Measurements from ENCODE around the gene HYI.
"Not testable (repeated sequence)": the region's sequence is repeated elsewhere in the genome, so short reads cannot be mapped to it uniquely, and the experiment has no call there.

Gene HYI, protein sequence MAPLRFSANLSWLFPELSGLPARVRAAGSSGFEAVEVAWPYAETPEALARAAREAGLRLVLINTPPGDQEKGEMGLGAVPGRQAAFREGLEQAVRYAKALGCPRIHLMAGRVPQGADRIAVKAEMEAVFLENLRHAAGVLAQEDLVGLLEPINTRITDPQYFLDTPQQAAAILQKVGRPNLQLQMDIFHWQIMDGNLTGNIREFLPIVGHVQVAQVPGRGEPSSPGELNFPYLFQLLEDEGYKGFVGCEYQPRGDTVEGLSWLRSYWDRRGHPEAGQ

DNA sequence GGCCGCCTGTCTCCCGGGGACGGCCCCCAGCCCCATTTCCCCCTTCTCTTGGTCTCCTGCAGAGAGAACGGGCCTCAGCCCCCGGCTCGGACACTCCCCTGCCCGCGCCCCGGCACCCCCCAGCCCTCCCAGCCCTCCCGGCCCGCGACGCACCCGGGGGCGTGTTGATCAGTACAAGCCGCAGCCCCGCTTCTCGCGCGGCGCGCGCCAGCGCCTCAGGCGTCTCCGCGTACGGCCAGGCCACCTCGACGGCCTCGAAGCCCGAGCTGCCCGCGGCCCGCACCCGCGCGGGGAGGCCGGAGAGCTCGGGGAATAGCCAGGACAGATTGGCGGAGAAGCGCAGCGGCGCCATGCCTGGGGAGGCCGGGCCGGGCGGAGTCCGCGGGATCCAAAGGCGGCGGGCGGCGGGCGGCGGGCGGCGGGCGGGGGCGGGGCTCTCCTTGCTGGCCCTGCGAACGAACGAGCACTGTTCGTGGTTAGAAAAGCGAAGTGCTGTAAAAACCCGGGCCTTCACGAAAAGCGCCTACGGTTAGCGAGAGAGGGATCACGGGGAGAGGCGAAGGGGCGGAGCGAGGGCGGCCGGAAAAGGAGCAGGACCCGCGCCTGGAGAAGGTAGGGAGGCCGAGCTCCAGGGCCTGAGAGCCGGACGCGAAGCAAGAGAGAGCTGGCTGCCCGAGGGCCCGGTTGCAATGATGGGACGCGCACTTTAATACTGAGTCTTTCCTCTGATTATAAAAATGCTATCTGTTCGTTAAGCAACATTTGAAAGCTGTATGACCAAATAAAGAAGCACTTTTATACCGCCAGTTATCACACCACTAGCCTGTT lies at the start of gene HYI:
HYI (minus strand) TSS at position 490 of the 828 bp plus-strand sequence; CDS start at position 352, 138 bp downstream.
- DNase-seq = peak; percentile 78

- DNase-seq = not testable (repeated sequence)
Measured at GRCh38 chr1:43501806-43502205, 48.1 kb upstream of the HYI start.

DNA sequence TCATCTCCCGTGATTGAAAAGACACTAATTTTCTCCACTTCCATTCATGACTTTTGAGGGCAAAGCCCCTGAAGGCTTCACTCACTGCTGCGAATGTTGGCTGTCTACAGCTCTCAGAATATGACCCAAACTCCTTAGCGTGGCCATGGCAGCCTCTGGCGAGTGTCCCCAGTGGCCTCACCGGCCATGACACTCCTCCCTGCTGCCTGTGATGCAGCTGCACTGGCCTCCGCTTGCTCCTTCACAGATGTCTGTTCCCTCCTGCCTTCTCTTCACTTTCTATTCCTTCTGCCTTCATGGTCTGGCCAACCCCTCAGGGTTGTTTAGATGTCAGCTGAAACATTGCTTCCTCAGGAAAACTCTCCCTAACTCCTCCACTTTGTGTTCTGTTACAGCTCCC lies 46.2 kb upstream of the HYI start:
- no peak for DNase-seq

DNA sequence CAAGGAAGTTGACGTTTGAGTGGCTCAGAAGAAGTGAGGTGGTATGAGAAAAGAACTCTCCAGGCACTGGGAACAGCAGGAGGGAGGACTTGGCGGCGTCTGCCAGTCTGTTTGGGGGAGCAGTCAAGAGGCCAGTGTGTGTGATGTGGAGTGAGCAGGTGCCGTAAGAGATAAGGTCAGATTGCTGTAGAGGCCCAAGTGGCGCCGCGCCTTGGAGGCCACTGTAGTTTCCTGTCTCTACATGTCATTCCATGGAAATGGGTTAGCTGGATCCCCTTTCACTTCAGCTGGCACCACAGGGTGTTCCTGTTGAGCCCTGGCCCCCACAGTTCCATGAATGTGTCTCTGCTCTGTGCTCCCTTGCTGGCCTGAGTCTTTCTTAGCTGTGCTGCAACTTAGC lies 41.5 kb upstream of the HYI start:
- no peak for DNase-seq

- no peak for DNase-seq
Measured at GRCh38 chr1:43493661-43494450, 40.1 kb upstream of the HYI start.

DNA sequence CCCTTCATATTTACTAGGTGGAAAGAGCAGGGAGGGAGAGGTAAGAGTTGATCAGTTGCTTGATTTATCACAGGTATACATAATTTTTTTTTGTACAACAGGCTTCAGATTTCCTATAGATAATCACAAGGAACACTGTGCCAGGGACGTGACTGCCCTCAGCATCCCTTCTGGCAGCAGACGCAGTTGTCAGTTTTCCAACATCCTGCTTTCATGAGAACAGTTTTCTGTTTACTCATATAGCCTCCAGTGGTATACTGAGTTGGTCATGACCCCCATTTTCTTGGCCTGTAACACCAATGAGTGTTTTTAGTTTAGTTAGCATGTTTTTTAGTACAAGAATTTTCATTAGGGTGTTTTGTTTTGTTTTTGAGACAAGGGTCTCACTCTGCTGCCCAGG lies 39.1 kb upstream of the HYI start:
- DNase-seq = no peak

DNA sequence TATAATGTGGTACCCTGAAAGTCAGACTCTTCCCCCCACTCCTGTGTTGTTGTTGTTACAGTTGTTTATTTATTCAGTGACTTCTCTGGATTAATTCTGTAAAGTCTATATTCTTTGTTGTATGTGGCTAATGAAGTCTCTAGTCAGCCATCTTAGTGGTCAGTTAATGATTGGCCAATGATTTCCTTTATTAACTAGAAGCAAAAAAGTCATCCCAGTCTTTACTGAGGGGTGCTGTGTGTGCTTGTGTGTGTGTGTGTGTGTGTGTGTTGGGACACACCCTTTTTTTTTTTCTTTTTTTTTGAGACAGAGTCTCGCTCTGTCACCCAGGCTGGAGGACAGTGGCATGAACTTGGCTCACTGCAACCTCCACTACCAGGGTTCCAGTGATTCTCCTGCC lies 37.3 kb upstream of the HYI start:
- no peak for DNase-seq

DNA sequence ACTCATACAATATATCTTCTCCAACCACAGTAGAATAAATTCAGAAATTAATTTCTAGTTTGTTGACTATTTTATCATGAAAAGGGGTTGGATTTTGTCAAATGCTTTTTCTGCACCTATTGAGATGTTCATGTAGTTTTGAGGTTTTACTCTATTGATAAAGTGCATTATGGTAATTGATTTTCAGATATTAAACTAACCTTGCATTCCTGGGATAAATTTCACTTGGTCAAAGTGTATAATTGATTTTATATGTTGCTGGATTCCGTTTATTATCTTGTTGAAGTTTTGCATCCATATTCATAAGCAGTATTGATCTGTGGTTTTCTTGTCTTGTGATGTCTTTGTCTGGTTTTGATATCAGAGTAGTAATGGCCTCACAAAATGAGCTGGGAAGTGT lies 34.4 kb upstream of the HYI start:
- no peak for DNase-seq

GRCh38 chr1:43484367-43484766 lies 30.6 kb upstream of the HYI start:
- DNase-seq = no peak

DNA sequence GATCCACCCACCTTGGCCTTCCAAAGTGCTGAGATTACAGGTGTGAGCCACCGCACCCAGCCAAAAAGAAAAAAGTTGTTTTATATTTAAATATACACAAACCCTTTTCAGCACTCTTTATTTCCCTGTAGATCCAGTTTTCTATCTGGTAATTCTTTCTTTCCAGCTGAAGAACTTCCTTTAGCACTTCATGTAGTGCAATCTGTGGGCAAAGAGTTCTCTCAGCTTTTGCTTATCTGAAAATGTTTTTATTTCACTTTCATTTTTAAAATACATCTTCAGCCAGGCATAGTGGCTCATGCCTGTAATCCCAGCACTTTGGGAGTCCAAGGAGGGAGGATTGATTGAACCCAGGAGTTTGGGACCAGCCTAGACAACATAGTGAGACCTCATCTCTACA lies 28.5 kb upstream of the HYI start:
- DNase-seq = no peak

DNA sequence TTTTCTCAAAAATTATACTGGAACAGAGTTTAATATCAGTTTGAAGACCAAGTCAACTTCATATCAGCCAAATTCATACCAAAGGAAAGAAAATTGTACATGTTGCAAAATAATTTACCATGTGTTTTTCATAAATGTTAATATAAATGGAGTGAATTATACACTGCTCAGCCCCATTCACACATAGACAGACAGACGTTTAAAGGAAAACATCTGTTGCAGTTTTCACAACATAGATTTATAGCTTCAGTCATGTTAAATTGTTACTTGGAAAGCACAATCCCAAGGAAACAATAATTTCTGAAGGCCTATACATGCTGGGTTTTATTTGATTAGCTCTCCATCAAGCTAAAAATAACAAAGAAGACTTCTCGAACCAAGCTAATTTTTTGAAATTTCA lies 27.8 kb upstream of the HYI start:
- DNase-seq = no peak

GRCh38 chr1:43479414-43479813 lies 25.7 kb upstream of the HYI start:
- no peak for DNase-seq

- no peak for DNase-seq
Measured at GRCh38 chr1:43477716-43478115, 24.0 kb upstream of the HYI start.

DNA sequence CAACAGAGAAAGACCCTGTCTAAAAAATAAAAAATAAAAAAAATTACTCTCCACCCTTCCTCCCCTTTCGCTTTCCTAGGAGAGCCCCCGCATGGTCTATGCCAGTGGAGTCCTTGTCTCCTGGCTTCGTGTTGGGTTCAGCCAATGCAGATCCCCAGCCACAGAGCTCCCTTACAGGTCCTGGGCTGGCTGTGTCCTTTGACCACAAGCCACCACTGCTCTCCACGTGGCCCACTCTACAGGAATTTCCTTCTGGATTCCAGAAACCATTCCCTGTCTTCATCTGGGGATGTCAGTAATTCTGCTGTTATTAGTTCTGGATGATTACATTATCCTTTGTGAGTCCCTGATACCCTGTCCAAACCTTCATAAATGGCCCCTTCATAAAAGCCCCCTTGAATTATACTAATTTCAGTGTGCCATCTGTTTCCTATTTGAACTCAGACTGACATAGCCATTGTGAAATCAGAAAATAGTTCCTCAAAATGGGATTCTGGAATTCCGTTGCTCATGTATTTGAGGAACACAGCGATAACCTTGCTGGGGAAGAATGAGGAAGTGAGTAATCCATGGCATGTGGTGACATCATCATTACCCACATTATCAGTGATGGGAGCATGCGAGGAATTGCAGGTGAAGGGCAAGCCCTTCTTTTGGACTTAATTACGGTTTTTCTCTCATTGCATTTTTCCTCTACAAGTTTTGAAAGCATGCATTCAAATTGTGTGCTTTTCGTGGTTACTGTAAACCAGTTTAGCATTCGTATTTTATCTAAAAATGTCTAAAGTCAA lies 22.1 kb upstream of the HYI start:
- not testable (repeated sequence) for DNase-seq

DNA sequence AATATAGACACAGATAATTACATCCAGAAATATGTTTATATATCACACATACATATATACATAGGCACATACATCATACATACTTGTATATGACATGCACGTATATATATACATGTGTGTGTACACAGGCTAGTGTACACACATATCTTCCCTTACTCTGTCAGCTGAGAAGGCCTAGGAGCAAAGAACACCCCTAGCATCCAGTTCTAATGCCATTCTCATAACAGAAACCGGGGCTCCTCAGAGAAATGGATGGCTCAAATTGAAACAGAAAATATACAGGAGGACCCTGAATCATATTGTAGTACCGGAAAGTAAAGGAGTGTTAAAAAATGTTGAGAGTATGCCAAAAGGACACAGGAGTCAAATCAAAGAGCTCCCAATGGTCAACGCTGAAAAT lies 19.7 kb upstream of the HYI start:
- no peak for DNase-seq

DNA sequence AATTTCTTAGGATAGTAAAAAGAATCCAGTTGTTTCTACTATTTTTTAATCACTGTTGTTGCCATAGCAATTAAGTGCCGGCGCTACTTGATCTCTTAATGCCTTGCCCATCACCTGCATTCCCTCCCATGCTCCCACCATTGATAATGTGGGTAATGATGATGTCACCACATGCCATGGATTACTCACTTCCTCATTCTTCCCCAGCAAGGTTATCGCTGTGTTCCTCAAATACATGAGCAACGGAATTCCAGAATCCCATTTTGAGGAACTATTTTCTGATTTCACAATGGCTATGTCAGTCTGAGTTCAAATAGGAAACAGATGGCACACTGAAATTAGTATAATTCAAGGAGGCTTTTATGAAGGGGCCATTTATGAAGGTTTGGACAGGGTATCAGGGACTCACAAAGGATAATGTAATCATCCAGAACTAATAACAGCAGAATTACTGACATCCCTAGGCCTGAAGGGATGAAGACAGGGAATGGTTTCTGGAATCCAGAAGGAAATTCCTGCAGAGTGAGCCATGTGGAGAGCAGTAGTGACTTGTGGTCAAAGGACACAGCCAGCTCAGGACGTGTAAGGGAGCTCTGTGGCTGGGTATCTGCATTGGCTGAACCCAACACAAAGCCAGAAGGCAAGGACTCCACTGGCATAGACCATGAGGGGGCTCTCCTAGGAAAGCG lies 18.9 kb upstream of the HYI start:
- not testable (repeated sequence) for DNase-seq

GRCh38 chr1:43472087-43472462 lies 18.3 kb upstream of the HYI start:
- no peak for DNase-seq

GRCh38 chr1:43469932-43470331 lies 16.2 kb upstream of the HYI start:
- no peak for DNase-seq

GRCh38 chr1:43468414-43468813 lies 14.7 kb upstream of the HYI start:
- no peak for DNase-seq

DNA sequence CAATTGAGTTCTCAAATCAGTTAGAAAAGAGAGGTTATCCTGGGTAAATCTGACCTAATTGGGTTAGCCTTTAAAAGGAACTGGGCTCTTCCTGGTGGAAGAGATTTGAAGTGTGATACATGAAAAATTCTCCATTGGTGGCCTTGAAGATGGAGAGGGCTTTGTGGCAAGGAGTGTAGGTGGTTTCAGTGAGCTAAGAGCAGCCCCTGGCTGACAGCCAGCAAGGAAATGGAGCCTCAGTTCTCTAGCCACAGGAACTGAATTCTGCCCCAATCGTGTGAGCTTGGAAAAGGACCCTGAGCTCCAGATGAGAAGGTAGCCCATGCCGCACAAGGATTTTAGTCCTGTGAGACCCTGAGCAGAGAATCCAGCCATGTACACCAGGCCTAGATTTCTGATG lies 12.7 kb upstream of the HYI start:
- DNase-seq = no peak

- no peak for DNase-seq
Measured at GRCh38 chr1:43465505-43466067, 11.9 kb upstream of the HYI start.

Measured in CD4-positive, alpha-beta T cell treated with Interleukin-6 for 4 hours (primary cell).